Liver (tissue), 9 donors: ENCODE data around the gene MAGI1. TPM values are rescaled to one million over a fixed set of nuclear protein-coding genes. Genes with fewer than 3 reads are reported as not detected.

Experiments
- DNase-seq: peaks from one replicate; pipeline ENCODE4 v3.0.0-alpha.2; 2017; ENCODE audit warnings: low spot score
- H3K27ac ChIP-seq, 2 donors: one replicate each; pipeline ENCODE4 v1.7.0; 2013; ENCODE audit warnings: inconsistent platforms in 2 of 2, low read length in 2 of 2, control low read depth in 1 of 2, low read depth in 1 of 2, mild to moderate bottlenecking in 1 of 2
- H3K27me3 ChIP-seq, 4 donors: one replicate each; pipeline versions ENCODE4 v1.6.1 to v1.7.0; 2013; ENCODE audit warnings: low read length in 3 of 4, inconsistent platforms in 1 of 4, mild to moderate bottlenecking in 1 of 4, moderate library complexity in 1 of 4; ENCODE audit not compliant: control insufficient read depth in 4 of 4, insufficient read depth in 4 of 4
- H3K36me3 ChIP-seq, 4 donors: one replicate each; pipeline versions ENCODE4 v1.6.1 to v1.7.0; 2013; ENCODE audit warnings: low read length in 3 of 4, mild to moderate bottlenecking in 3 of 4, low read depth in 1 of 4, moderate library complexity in 1 of 4; ENCODE audit not compliant: control insufficient read depth in 4 of 4, insufficient read depth in 3 of 4
- H3K4me1 ChIP-seq, 4 donors: one replicate each; pipeline versions ENCODE4 v1.6.1 to v1.7.0; 2013; ENCODE audit warnings: low read length in 3 of 4, mild to moderate bottlenecking in 3 of 4, moderate library complexity in 1 of 4; ENCODE audit not compliant: control insufficient read depth in 4 of 4, insufficient read depth in 4 of 4
- H3K4me3 ChIP-seq, 3 donors: one replicate each; pipeline versions ENCODE4 v1.6.1 to v1.7.0; 2013; ENCODE audit warnings: low read length in 3 of 3, control low read depth in 1 of 3, low read depth in 1 of 3, mild to moderate bottlenecking in 1 of 3
- H3K9ac ChIP-seq, 2 donors: one replicate each; pipeline ENCODE4 v1.7.0; 2013; ENCODE audit warnings: low read length in 2 of 2, mild to moderate bottlenecking in 2 of 2, moderate library complexity in 2 of 2, control low read depth in 1 of 2, low read depth in 1 of 2
- H3K9me3 ChIP-seq, 4 donors: one replicate each; pipeline versions ENCODE4 v1.6.1 to v1.7.0; 2013; ENCODE audit warnings: low read length in 3 of 4; ENCODE audit not compliant: control insufficient read depth in 4 of 4
- CTCF ChIP-seq: fragments of 150-350 bp; IDR thresholded peaks from 2 replicates; pipeline ENCODE4 v1.5.1; 2017; ENCODE audit warnings: improper control_type of control experiment, low read depth, low read length; ENCODE audit not compliant: missing input control
- EGR1 ChIP-seq, 2 donors: IDR thresholded peaks; 2 replicates each; pipeline ENCODE4 v1.6.1; 2016 to 2018; ENCODE audit warnings: antibody characterized with exemption in 2 of 2, low read depth in 2 of 2
- FOXA1 ChIP-seq: IDR thresholded peaks from 2 replicates; pipeline ENCODE4 v1.6.1; 2016; ENCODE audit warnings: antibody characterized with exemption
- FOXA2 ChIP-seq: IDR thresholded peaks from 2 replicates; pipeline ENCODE4 v1.6.1; 2016; ENCODE audit warnings: antibody characterized with exemption
- JUND ChIP-seq, 2 donors: IDR thresholded peaks; 2 replicates each; pipeline ENCODE4 v1.6.1; 2016; ENCODE audit warnings: antibody characterized with exemption in 2 of 2
- RAD21 ChIP-seq, 2 donors: IDR thresholded peaks; 2 replicates each; pipeline ENCODE4 v1.6.1; 2016; ENCODE audit warnings: antibody characterized with exemption in 2 of 2, mild to moderate bottlenecking in 2 of 2
- REST ChIP-seq: IDR thresholded peaks from 2 replicates; pipeline ENCODE4 v1.6.1; 2016; ENCODE audit warnings: antibody characterized with exemption, mild to moderate bottlenecking
- RXRA ChIP-seq, 2 donors: IDR thresholded peaks; 2 replicates each; pipeline ENCODE4 v1.6.1; 2017 to 2018; ENCODE audit warnings: antibody characterized with exemption in 2 of 2, mild to moderate bottlenecking in 1 of 2
- SP1 ChIP-seq: IDR thresholded peaks from 2 replicates; pipeline ENCODE4 v1.6.1; 2018; ENCODE audit warnings: antibody characterized with exemption, mild to moderate bottlenecking
- TAF1 ChIP-seq: conservative IDR thresholded peaks from 2 replicates; pipeline ENCODE4 v1.6.1; 2016; ENCODE audit warnings: antibody characterized with exemption, mild to moderate bottlenecking
- WGBS: extraction: QIAGEN DNeasy Blood & Tissue Kit; methylation state at CpG from one replicate; pipeline ENCODE4 v1.1.7; 2013; 5-methylcytosine and 5-hydroxymethylcytosine counted together
- polyA plus RNA-seq, 2 donors: library from polyadenylated mRNA; stranded (reverse) in 1 of 2; unstranded in 1 of 2; fragments of 200-250 nt in 1 of 2; fragments of >200 nt in 1 of 2; fragmentation: Nextera tagmentation in 1 of 2; extraction: Ambion mirVana in 1 of 2; gene quantifications; one replicate each; pipeline versions ENCODE4 v1.2.1 to v1.2.3, GENCODE V29; 2013 to 2015
- total RNA-seq, 2 donors: library from RNA; depleted of rRNA; stranded (reverse); fragments of >200 nt; gene quantifications; one replicate each; pipeline ENCODE4 v1.2.3, GENCODE V29; 2014
- TF ChIP-seq, protein P1 (sequence below): IDR thresholded peaks from 2 replicates; pipeline ENCODE4 v1.6.1; 2016; ENCODE audit warnings: antibody characterized with exemption
- TF ChIP-seq, protein P2 (sequence below): IDR thresholded peaks from 2 replicates; pipeline ENCODE4 v1.6.1; 2016; ENCODE audit warnings: antibody characterized with exemption
- TF ChIP-seq, protein P3 (sequence below): IDR thresholded peaks from 2 replicates; pipeline ENCODE4 v1.6.1; 2016; ENCODE audit warnings: antibody characterized with exemption
- donor health status: healthy.
- donor health status: healthy.
- donor health status: healthy.
- donor health status: healthy.
- donor health status: healthy.

Gene MAGI1
- total and polyA plus RNA-seq, 4 donors, result 9.6 to 68.8 (median 14.0) TPM

GRCh38 chr3:66019896-66020295 is 18.8 kb downstream of the MAGI1 start:
- Histone ChIP-seq H3K9me3 (no peaks in the 10 kb centered on the region), H3K36me3 (no peaks in the 10 kb centered on the region), H3K4me1 (peaks cover 6 to 24% (median 12%) of the 10 kb centered on the region in 4 donors), H3K9ac (no peak overlapping the region), H3K4me3 (no peak overlapping the region), H3K27ac (no peak overlapping the region), H3K27me3 (no peaks in the 10 kb centered on the region)
- TF ChIP-seq, protein P1, sequence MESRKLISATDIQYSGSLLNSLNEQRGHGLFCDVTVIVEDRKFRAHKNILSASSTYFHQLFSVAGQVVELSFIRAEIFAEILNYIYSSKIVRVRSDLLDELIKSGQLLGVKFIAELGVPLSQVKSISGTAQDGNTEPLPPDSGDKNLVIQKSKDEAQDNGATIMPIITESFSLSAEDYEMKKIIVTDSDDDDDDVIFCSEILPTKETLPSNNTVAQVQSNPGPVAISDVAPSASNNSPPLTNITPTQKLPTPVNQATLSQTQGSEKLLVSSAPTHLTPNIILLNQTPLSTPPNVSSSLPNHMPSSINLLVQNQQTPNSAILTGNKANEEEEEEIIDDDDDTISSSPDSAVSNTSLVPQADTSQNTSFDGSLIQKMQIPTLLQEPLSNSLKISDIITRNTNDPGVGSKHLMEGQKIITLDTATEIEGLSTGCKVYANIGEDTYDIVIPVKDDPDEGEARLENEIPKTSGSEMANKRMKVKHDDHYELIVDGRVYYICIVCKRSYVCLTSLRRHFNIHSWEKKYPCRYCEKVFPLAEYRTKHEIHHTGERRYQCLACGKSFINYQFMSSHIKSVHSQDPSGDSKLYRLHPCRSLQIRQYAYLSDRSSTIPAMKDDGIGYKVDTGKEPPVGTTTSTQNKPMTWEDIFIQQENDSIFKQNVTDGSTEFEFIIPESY, result no peak
- TF ChIP-seq, protein P2, sequence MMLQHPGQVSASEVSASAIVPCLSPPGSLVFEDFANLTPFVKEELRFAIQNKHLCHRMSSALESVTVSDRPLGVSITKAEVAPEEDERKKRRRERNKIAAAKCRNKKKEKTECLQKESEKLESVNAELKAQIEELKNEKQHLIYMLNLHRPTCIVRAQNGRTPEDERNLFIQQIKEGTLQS, result no peak
- TF ChIP-seq EGR1 (IDR thresholded peaks at IDR 0.05; ENCODE audit: low read depth in 2 of 2) (no peak), JUND (IDR thresholded peaks at IDR 0.05) (no peak), CTCF (no peak), SP1 (no peak), REST (no peak), TAF1 (no peak), FOXA2 (no peak), RAD21 (IDR thresholded peaks at IDR 0.05) (no peak), FOXA1 (no peak), RXRA (IDR thresholded peaks at IDR 0.05) (no peak)
- TF ChIP-seq, protein P3, sequence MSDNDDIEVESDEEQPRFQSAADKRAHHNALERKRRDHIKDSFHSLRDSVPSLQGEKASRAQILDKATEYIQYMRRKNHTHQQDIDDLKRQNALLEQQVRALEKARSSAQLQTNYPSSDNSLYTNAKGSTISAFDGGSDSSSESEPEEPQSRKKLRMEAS, result no peak
- no peak for DNase-seq
- 93% methylated on average over 8 of the region's 8 CpGs for WGBS

DNA sequence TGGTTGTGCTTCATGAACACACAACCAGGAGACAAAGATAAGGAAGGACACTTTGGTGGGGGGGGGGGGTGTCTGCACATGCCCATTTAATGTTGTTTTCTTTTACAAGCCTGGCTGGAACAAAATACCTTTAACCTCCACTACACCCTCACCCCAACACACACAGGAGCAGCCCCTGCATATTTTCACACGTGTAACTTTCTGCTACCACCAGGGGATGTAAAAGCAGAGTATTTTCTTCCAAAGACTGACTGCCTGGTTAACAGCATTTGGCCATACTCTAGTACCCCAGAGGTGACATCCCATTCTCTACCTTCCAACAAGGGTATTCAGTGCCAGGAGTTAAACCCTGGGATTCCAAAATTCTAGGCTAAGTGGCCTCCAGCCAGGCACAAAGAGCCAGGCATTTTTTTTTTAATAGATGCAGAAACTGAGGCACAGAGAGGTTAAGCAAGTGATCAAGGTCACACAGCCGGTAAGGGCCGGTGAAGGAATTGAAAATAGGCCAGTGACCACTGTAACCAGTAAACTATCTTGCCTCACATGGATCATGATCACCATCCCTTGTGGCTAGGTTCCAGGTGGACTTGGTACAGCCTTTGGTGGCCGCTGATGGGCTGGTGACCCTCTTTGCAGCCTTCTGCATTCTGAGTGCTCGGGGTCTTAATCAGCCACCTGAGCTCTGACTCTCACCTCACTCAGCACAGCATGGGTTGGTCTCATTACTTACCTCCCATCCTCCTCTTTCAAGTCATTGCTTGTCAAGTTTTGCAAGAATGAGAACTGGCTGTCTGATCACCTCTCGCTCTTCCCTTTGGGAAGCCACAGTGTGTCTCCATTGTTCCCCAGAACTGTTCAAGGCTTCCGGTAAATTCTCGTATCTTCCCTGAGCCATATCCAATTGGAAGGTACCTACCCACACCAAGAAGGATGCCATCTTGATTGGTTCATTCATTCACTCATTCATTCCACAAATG is 20.4 kb downstream of the MAGI1 start:
- H3K9me3 ChIP-seq, result no peaks in the 10 kb centered on the region
- H3K4me3 ChIP-seq, result no peak overlapping the region
- no peaks in the 10 kb centered on the region for H3K36me3 ChIP-seq
- no peak overlapping the region for H3K9ac ChIP-seq
- 76% methylated on average over 8 of the region's 8 CpGs for WGBS
- H3K27ac ChIP-seq, result no peak overlapping the region
- no peak for DNase-seq
- peaks cover 6 to 28% (median 17%) of the 10 kb centered on the region in 4 donors for H3K4me1 ChIP-seq
- no peaks in the 10 kb centered on the region for H3K27me3 ChIP-seq
- TF ChIP-seq RXRA (IDR thresholded peaks at IDR 0.05) (no peak), FOXA1 (no peak), CTCF (no peak), TAF1 (no peak), REST (no peak)
- TF ChIP-seq, protein P2, result no peak
